ENCODE data around the gene IGF2R. TPM values are rescaled to one million over a fixed set of nuclear protein-coding genes. Genes with fewer than 3 reads are reported as not detected.

IGF2R gene
- total RNA-seq, 1 experiment from 2014 or later = 9.6 TPM

DNA sequence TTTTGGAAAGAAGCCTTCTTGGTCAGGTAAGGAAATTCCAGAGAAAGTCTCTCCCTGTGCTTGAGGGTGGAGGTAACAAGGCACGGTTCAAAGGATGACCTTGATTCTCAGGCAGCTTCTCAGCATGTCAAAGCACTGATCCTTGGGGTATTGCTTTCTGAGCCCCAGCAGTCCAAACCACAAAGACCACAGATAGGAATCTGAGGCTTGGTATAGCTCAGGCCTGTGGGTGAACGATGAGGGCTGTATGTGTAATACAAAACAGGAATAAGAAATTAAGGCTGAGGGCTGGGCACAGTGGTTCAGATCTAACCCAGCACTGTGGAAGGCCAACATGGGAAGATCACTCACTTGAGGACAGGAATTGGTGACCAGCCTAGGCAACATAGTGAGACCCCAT lies 82.5 kb downstream of the IGF2R start:
- no peak overlapping the region for H2AFZ ChIP-seq (ENCODE audit: low read length)
- H3K4me3 ChIP-seq (ENCODE audit: low read length) = no peak overlapping the region
- no peak overlapping the region for H3K27ac ChIP-seq (ENCODE audit: low read length)
- no peaks in the 10 kb centered on the region for H3K27me3 ChIP-seq (ENCODE audit: low read length)
- DNase-seq = no peak
- no peaks in the 10 kb centered on the region for H3K4me1 ChIP-seq (ENCODE audit: low read length)
- no peaks in the 10 kb centered on the region for H3K9me2 ChIP-seq (replicated peaks; ENCODE audit: insufficient read depth, low read length)
- no peak overlapping the region for H3K9ac ChIP-seq (ENCODE audit: low read length)
- H3K79me2 ChIP-seq (ENCODE audit: low read length) = no peaks in the 10 kb centered on the region
- no peak overlapping the region for H3K4me2 ChIP-seq (ENCODE audit: low read depth, low read length, poor library complexity, severe bottlenecking)
- H4K20me1 ChIP-seq (ENCODE audit: insufficient read depth, low read depth, low read length) = no peaks in the 10 kb centered on the region
- no peaks in the 10 kb centered on the region for H3K9me3 ChIP-seq (ENCODE audit: low read length)
- no peaks in the 10 kb centered on the region for H3K36me3 ChIP-seq (ENCODE audit: insufficient read depth, low read length)

DNA sequence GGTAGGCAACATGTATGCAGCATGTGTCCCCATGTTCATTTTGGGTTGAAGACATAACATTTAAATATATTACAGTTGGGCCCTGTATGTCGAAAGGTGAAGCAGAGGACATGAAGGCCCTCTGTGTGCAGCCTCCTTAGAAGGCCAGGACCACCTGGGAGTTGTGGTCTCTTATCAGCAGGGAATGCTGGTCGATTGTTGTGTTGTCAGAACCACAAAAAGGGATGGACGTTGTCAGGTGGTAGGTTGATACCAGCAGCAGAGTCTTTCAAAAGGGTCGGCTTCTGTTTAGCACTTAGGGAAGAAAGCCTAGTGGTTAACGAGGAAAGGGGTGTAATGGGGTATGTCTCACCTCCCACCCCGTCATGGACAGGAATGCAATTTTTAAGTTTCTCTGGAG lies 85.4 kb downstream of the IGF2R start:
- Histone ChIP-seq H3K36me3 (ENCODE audit: insufficient read depth, low read length) (no peaks in the 10 kb centered on the region), H3K9me3 (ENCODE audit: low read length) (no peaks in the 10 kb centered on the region), H3K9me2 (replicated peaks; ENCODE audit: insufficient read depth, low read length) (no peaks in the 10 kb centered on the region), H3K9ac (ENCODE audit: low read length) (no peak overlapping the region), H3K27ac (ENCODE audit: low read length) (no peak overlapping the region), H2AFZ (ENCODE audit: low read length) (no peak overlapping the region), H3K27me3 (ENCODE audit: low read length) (no peaks in the 10 kb centered on the region), H3K4me3 (ENCODE audit: low read length) (no peak overlapping the region), H4K20me1 (ENCODE audit: insufficient read depth, low read depth, low read length) (no peaks in the 10 kb centered on the region), H3K4me2 (ENCODE audit: low read depth, low read length, poor library complexity, severe bottlenecking) (no peak overlapping the region), H3K4me1 (ENCODE audit: low read length) (no peaks in the 10 kb centered on the region), H3K79me2 (ENCODE audit: low read length) (no peaks in the 10 kb centered on the region)
- no peak for DNase-seq

DNA sequence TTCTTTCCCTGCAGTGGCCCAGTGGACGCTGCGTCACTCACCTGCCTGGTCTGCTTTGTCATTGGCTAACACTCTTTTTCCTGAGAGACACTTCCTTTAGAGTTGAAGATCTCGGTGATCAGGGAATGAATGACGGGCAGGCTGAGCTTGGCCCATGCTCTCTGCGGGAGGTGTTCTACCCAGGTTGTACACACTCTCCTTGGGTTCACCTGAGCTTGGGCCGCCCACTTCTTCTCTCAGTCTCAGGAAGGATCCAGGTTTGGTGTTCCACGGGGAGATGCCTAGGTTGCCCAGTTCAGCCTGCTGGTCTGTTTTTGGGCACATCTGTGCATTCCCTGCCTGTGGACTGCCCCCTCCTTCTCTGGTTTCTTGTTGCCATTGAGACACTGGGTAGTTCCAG lies 86.0 kb downstream of the IGF2R start:
- no peaks in the 10 kb centered on the region for H3K36me3 ChIP-seq (ENCODE audit: insufficient read depth, low read length)

DNA sequence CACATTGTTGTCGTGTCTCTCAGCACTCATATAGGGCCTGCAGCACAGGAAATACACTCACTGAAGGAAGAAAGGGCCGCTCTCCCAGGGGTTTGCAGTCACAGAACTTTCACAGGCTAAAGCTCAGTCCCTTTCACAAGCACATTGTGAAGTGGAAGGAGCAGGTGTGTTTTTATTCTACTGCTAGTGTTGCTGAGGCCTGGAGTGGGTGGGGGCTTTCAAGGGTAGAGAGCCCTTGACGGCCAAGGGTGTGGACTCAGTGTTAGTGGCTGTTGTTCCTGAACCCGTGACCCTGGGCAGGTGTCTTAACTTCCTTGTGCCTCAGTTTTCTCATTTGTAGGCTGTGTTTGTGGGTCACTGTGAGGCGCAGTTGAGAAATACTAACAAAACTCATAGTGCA lies 86.5 kb downstream of the IGF2R start:
- DNase-seq = no peak
- no peaks in the 10 kb centered on the region for H3K36me3 ChIP-seq (ENCODE audit: insufficient read depth, low read length)
- H3K9me3 ChIP-seq (ENCODE audit: low read length) = no peaks in the 10 kb centered on the region

More for the DNA sequence above, 86.0 kb downstream of the IGF2R start:
- H3K27me3 ChIP-seq (ENCODE audit: low read length) = no peaks in the 10 kb centered on the region
- no peak overlapping the region for H2AFZ ChIP-seq (ENCODE audit: low read length)
- no peak overlapping the region for H3K4me3 ChIP-seq (ENCODE audit: low read length)
- no peak for DNase-seq
- H3K4me1 ChIP-seq (ENCODE audit: low read length) = no peaks in the 10 kb centered on the region
- no peaks in the 10 kb centered on the region for H3K9me3 ChIP-seq (ENCODE audit: low read length)
- H3K9ac ChIP-seq (ENCODE audit: low read length) = no peak overlapping the region
- H3K9me2 ChIP-seq (replicated peaks; ENCODE audit: insufficient read depth, low read length) = no peaks in the 10 kb centered on the region
- H4K20me1 ChIP-seq (ENCODE audit: insufficient read depth, low read depth, low read length) = no peaks in the 10 kb centered on the region
- H3K4me2 ChIP-seq (ENCODE audit: low read depth, low read length, poor library complexity, severe bottlenecking) = no peak overlapping the region
- no peak overlapping the region for H3K27ac ChIP-seq (ENCODE audit: low read length)
- no peaks in the 10 kb centered on the region for H3K79me2 ChIP-seq (ENCODE audit: low read length)

DNA sequence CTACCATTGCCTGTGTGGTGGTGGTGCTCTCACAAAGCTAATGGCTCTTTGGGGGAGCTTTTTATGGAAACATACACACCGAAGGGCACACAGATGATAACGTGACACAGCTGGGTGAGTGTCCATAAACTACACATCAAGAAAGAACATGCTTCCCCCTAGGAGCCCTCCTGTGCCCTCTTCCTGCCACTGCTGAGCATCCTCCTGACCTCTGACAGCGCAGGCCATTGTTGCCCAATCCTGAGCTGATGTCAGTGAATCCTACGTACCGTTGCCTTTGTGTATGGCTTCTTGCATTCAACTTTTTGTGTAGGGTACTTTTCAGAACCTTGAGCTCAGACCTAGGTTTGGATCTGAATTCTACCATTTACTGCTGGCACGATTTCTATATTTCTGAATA lies 86.9 kb downstream of the IGF2R start:
- Histone ChIP-seq H3K9ac (ENCODE audit: low read length) (no peak overlapping the region), H3K27me3 (ENCODE audit: low read length) (no peaks in the 10 kb centered on the region), H3K79me2 (ENCODE audit: low read length) (no peaks in the 10 kb centered on the region), H3K9me3 (ENCODE audit: low read length) (no peaks in the 10 kb centered on the region), H3K4me1 (ENCODE audit: low read length) (no peaks in the 10 kb centered on the region), H2AFZ (ENCODE audit: low read length) (no peak overlapping the region), H3K4me2 (ENCODE audit: low read depth, low read length, poor library complexity, severe bottlenecking) (no peak overlapping the region), H3K4me3 (ENCODE audit: low read length) (no peak overlapping the region), H3K9me2 (replicated peaks; ENCODE audit: insufficient read depth, low read length) (no peaks in the 10 kb centered on the region), H4K20me1 (ENCODE audit: insufficient read depth, low read depth, low read length) (no peaks in the 10 kb centered on the region), H3K27ac (ENCODE audit: low read length) (no peak overlapping the region), H3K36me3 (ENCODE audit: insufficient read depth, low read length) (no peaks in the 10 kb centered on the region)
- no peak for DNase-seq

More for the DNA sequence above, 86.5 kb downstream of the IGF2R start:
- Histone ChIP-seq H3K79me2 (ENCODE audit: low read length) (no peaks in the 10 kb centered on the region), H3K4me2 (ENCODE audit: low read depth, low read length, poor library complexity, severe bottlenecking) (no peak overlapping the region), H3K4me1 (ENCODE audit: low read length) (no peaks in the 10 kb centered on the region), H4K20me1 (ENCODE audit: insufficient read depth, low read depth, low read length) (no peaks in the 10 kb centered on the region), H2AFZ (ENCODE audit: low read length) (no peak overlapping the region), H3K9me2 (replicated peaks; ENCODE audit: insufficient read depth, low read length) (no peaks in the 10 kb centered on the region), H3K27me3 (ENCODE audit: low read length) (no peaks in the 10 kb centered on the region), H3K9ac (ENCODE audit: low read length) (no peak overlapping the region), H3K27ac (ENCODE audit: low read length) (no peak overlapping the region), H3K4me3 (ENCODE audit: low read length) (no peak overlapping the region)

DNA sequence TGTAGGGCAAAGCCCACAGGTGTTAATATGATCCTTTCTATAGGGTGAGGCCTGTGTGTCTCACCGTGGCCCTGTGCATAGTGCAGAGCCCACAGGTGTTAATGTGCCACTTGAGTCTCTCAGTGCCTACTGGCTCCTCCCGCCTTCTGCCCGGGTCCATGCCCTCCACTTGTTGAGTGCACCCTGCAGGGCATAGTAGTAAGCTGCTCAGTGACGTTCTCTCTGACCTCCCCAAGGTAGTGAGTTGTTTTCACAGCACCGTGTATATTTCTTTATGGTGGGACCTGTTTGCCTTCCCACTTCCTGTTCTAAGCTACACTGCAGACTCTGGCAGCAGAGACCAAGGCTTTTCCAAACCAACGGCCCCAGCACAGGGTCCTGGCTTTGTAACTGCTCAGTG lies 88.2 kb downstream of the IGF2R start:
- Histone ChIP-seq H3K27me3 (ENCODE audit: low read length) (no peaks in the 10 kb centered on the region), H3K27ac (ENCODE audit: low read length) (no peak overlapping the region), H3K9me2 (replicated peaks; ENCODE audit: insufficient read depth, low read length) (no peaks in the 10 kb centered on the region), H3K4me1 (ENCODE audit: low read length) (no peaks in the 10 kb centered on the region), H3K4me2 (ENCODE audit: low read depth, low read length, poor library complexity, severe bottlenecking) (no peak overlapping the region), H3K36me3 (ENCODE audit: insufficient read depth, low read length) (no peaks in the 10 kb centered on the region), H3K9me3 (ENCODE audit: low read length) (no peaks in the 10 kb centered on the region), H2AFZ (ENCODE audit: low read length) (no peak overlapping the region), H4K20me1 (ENCODE audit: insufficient read depth, low read depth, low read length) (no peaks in the 10 kb centered on the region), H3K9ac (ENCODE audit: low read length) (no peak overlapping the region), H3K79me2 (ENCODE audit: low read length) (no peaks in the 10 kb centered on the region), H3K4me3 (ENCODE audit: low read length) (no peak overlapping the region)
- DNase-seq = no peak

DNA sequence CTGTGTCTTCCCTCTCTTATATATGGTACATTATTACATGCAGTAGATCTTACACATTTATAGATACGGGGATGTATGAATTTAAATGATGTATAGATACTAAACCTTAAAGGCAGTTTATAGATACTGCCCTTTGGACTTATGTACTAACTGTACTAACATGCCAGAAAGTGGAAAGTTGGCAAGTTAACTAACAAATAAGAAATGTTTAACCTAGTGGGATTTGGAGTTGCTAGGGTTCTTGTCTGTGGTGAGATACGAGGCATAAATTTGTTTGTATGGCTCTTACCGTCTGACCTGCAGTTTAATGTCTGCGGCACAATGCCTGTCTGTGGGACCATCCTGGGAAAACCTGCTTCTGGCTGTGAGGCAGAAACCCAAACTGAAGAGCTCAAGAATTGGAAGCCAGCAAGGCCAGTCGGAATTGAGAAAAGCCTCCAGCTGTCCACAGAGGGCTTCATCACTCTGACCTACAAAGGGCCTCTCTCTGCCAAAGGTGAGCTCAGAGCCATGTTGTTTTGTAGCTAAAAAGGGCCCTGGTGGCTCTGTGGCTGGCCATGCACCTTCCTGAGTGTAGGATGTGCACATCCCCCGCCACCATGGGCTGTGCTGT lies 89.8 kb downstream of the IGF2R start:
- Histone ChIP-seq H3K4me3 (ENCODE audit: low read length) (no peak overlapping the region), H3K36me3 (ENCODE audit: insufficient read depth, low read length) (no peaks in the 10 kb centered on the region), H3K9ac (ENCODE audit: low read length) (no peak overlapping the region), H3K27ac (ENCODE audit: low read length) (no peak overlapping the region), H3K4me2 (ENCODE audit: low read depth, low read length, poor library complexity, severe bottlenecking) (no peak overlapping the region), H3K9me2 (replicated peaks; ENCODE audit: insufficient read depth, low read length) (no peaks in the 10 kb centered on the region), H2AFZ (ENCODE audit: low read length) (no peak overlapping the region), H4K20me1 (ENCODE audit: insufficient read depth, low read depth, low read length) (no peaks in the 10 kb centered on the region), H3K27me3 (ENCODE audit: low read length) (no peaks in the 10 kb centered on the region), H3K79me2 (ENCODE audit: low read length) (no peaks in the 10 kb centered on the region), H3K9me3 (ENCODE audit: low read length) (no peaks in the 10 kb centered on the region), H3K4me1 (ENCODE audit: low read length) (no peaks in the 10 kb centered on the region)
- DNase-seq = no peak

DNA sequence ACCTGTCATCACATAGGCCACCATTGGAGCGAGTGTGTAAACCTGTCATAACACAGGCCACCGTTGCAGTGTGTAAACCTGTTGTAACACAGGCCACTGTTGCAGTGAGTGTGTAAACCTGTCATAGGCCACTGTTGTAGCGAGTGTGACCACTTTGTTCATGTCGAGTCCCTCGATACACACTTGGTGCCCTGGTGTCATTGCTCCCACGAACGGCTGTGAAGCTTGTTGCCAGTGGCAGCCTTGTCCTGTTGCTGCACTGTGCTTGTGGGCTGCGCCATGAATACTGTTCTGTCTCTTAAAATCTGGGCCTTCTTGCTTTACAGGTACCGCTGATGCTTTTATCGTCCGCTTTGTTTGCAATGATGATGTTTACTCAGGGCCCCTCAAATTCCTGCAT lies 91.3 kb downstream of the IGF2R start:
- H4K20me1 ChIP-seq (ENCODE audit: insufficient read depth, low read depth, low read length) = no peaks in the 10 kb centered on the region
- no peaks in the 10 kb centered on the region for H3K79me2 ChIP-seq (ENCODE audit: low read length)
- H3K27ac ChIP-seq (ENCODE audit: low read length) = no peak overlapping the region

More for the DNA sequence above, 91.3 kb downstream of the IGF2R start:
- no peak for DNase-seq
- Histone ChIP-seq H3K9me3 (ENCODE audit: low read length) (no peaks in the 10 kb centered on the region), H3K27me3 (ENCODE audit: low read length) (no peaks in the 10 kb centered on the region), H3K36me3 (ENCODE audit: insufficient read depth, low read length) (no peaks in the 10 kb centered on the region), H3K9ac (ENCODE audit: low read length) (no peak overlapping the region), H3K9me2 (replicated peaks; ENCODE audit: insufficient read depth, low read length) (no peaks in the 10 kb centered on the region), H2AFZ (ENCODE audit: low read length) (no peak overlapping the region), H3K4me2 (ENCODE audit: low read depth, low read length, poor library complexity, severe bottlenecking) (no peak overlapping the region), H3K4me1 (ENCODE audit: low read length) (no peaks in the 10 kb centered on the region), H3K4me3 (ENCODE audit: low read length) (no peak overlapping the region)

All from Karpas-422 (cell line).